A549 (cell line): ENCODE results near the gene GOLGA6A. TPM values are rescaled to one million over a fixed set of nuclear protein-coding genes. Genes with fewer than 3 reads are reported as not detected.

ENCODE experiments used
- ATAC-seq, 2 experiments: fragments of 200-7000 bp in 1 of 2; fragments of >200 bp in 1 of 2; cut with Nextera tagmentation in 1 of 2; cut with Tn5 transposase in 1 of 2; 3 replicates each; pipeline versions ENCODE4 v1.8.0 to v1.9.1; 2018 to 2020; ENCODE audit warnings: mild to moderate bottlenecking in 1 of 2, moderate library complexity in 1 of 2
- CTCF ChIA-PET: fragments of 300-600 bp; sonication (Branson Sonifier 250); formaldehyde crosslinking; extraction: SDS; loops from one replicate; lab custom pipeline; 2021; ENCODE audit warnings: antibody characterized with exemption, inconsistent platforms; lab: Yijun Ruan, JAX
- POLR2A ChIA-PET: fragments of 350-600 bp; formaldehyde crosslinking; extraction: SDS; loops from one replicate; lab custom pipeline; 2021; ENCODE audit warnings: antibody characterized with exemption, inconsistent platforms; lab: Yijun Ruan, JAX
- DNase-seq, 2 experiments: peaks; one replicate each; pipeline versions ENCODE4 v3.0.0 to v3.0.0-alpha.2; 2011 to 2016; ENCODE audit warnings: low read depth in 1 of 2, low spot score in 1 of 2
- FAIRE-seq: peaks from 2 replicates; lab custom pipeline; 2011; peaks lifted over from hg19 to GRCh38; lab: Jason Lieb, UNC
- H3K27ac ChIP-seq, 2 experiments: fragments of >200 bp; sonication (Bioruptor Twin); formaldehyde crosslinking; 3 replicates each; pipeline ENCODE4 v1.5.1; 2016 to 2017
- H3K4me1 ChIP-seq: fragments of >200 bp; sonication (Bioruptor Twin); formaldehyde crosslinking; 3 replicates; pipeline ENCODE4 v1.6.1; 2016
- H3K4me2 ChIP-seq: fragments of >200 bp; sonication (Bioruptor Twin); formaldehyde crosslinking; 3 replicates; pipeline ENCODE4 v1.6.1; 2016
- H3K4me3 ChIP-seq: fragments of >200 bp; sonication (Bioruptor Twin); formaldehyde crosslinking; 3 replicates; pipeline ENCODE4 v1.5.1; 2016
- H3K9me3 ChIP-seq: fragments of >200 bp; sonication (Bioruptor Twin); formaldehyde crosslinking; 3 replicates; pipeline ENCODE4 v1.6.1; 2016
- ATOH8 ChIP-seq: fragments of 250-450 bp; sonication (Bioruptor Pico); IDR thresholded peaks from 2 replicates; pipeline ENCODE4 v1.5.0; 2020; ENCODE audit warnings: low read depth, mild to moderate bottlenecking, moderate library complexity
- BCL3 ChIP-seq: fragments of >200 bp; sonication (Bioruptor Twin); formaldehyde crosslinking; IDR thresholded peaks from 3 replicates; pipeline ENCODE4 v1.6.1; 2016
- BHLHE40 ChIP-seq: IDR thresholded peaks from 2 replicates; pipeline ENCODE4 v1.6.1; 2012; ENCODE audit warnings: low read depth, low read length, inconsistent platforms
- EHF ChIP-seq: fragments of 250-450 bp; sonication (Bioruptor Pico); IDR thresholded peaks from 2 replicates; pipeline ENCODE4 v1.5.0; 2020; ENCODE audit warnings: mild to moderate bottlenecking
- EP300 ChIP-seq, 2 experiments: fragments of >200 bp; sonication (Bioruptor Twin); formaldehyde crosslinking; IDR thresholded peaks; 2 replicates in 1 of 2; 3 replicates in 1 of 2; pipeline ENCODE4 v1.6.1; 2016 to 2017
- FOXS1 ChIP-seq: fragments of 250-450 bp; sonication (Bioruptor Pico); IDR thresholded peaks from 2 replicates; pipeline ENCODE4 v1.5.0; 2020; ENCODE audit warnings: mild to moderate bottlenecking, moderate library complexity
- GATA3 ChIP-seq: IDR thresholded peaks from 2 replicates; pipeline ENCODE4 v1.6.1; 2012; ENCODE audit warnings: borderline replicate concordance
- KDM1A ChIP-seq: fragments of 200-600 bp; sonication (generic); IDR thresholded peaks from 2 replicates; pipeline ENCODE4 v1.6.1; 2016; ENCODE audit warnings: low read depth, mild to moderate bottlenecking
- KDM5A ChIP-seq: fragments of 200-600 bp; sonication (generic); IDR thresholded peaks from 2 replicates; pipeline ENCODE4 v1.6.1; 2016; ENCODE audit warnings: antibody characterized with exemption, mild to moderate bottlenecking
- NPAS2 ChIP-seq: fragments of 250-450 bp; sonication (Bioruptor Pico); IDR thresholded peaks from 2 replicates; pipeline ENCODE4 v1.8.0; 2022; ENCODE audit warnings: mild to moderate bottlenecking, moderate library complexity, borderline replicate concordance
- NR3C1 ChIP-seq: fragments of >200 bp; sonication (Bioruptor Twin); formaldehyde crosslinking; IDR thresholded peaks from 3 replicates; pipeline ENCODE4 v1.6.1; 2017
- POLR2AphosphoS2 ChIP-seq: conservative IDR thresholded peaks from 2 replicates; pipeline ENCODE4 v1.6.1; 2012; ENCODE audit warnings: low read length, improper control_type of control experiment, inconsistent platforms
- REST ChIP-seq: fragments of 200-600 bp; sonication (generic); IDR thresholded peaks from 2 replicates; pipeline ENCODE4 v1.6.1; 2016; ENCODE audit warnings: antibody characterized with exemption, mild to moderate bottlenecking, moderate library complexity
- SMC3 ChIP-seq: fragments of >200 bp; sonication (Bioruptor Twin); formaldehyde crosslinking; IDR thresholded peaks from 3 replicates; pipeline ENCODE4 v1.6.1; 2018; ENCODE audit warnings: inconsistent platforms
- TFCP2L1 ChIP-seq: fragments of 250-450 bp; sonication (Bioruptor Pico); IDR thresholded peaks from 2 replicates; pipeline ENCODE4 v1.5.0; 2021; ENCODE audit warnings: mild to moderate bottlenecking
- USF2 ChIP-seq: fragments of 450-650 bp; IDR thresholded peaks from 2 replicates; pipeline ENCODE4 v1.6.1; 2014; ENCODE audit warnings: antibody characterized with exemption
- ZC3H11A ChIP-seq: fragments of 450-650 bp; IDR thresholded peaks from 2 replicates; pipeline ENCODE4 v1.6.1; 2014; ENCODE audit warnings: antibody characterized with exemption, mild to moderate bottlenecking
- WGBS: methylation state at CpG from one replicate; pipeline ENCODE4 v1.1.6; 2017; ENCODE audit errors: missing lambda C conversion rate; 5-methylcytosine and 5-hydroxymethylcytosine counted together
- polyA plus RNA-seq, 4 experiments: library from polyadenylated mRNA; depleted of rRNA in 3 of 4; stranded (reverse); fragments of >200 nt; fragmentation: RNase III in 1 of 4; extraction: RNeasy Plus Mini Kit Qiagen cat#74134 plus additional on column Dnase treatment in 1 of 4; gene quantifications; 2 replicates in 3 of 4; 3 replicates in 1 of 4; pipeline ENCODE4 v1.2.3, GENCODE V29; 2011 to 2017
- TF ChIP-seq, protein P1 (sequence below): fragments of >200 bp; sonication (Bioruptor Twin); formaldehyde crosslinking; IDR thresholded peaks from 3 replicates; pipeline ENCODE4 v1.5.1; 2016
- TF ChIP-seq, protein P2 (sequence below): fragments of 150-350 bp; IDR thresholded peaks from 2 replicates; pipeline ENCODE4 v1.6.1; 2014; ENCODE audit warnings: low read depth, mild to moderate bottlenecking, low read length

The GOLGA6A gene
- polyA plus RNA-seq, 2 of the 4 experiments (the other 2 are of a cell fraction) = 0.03 to 0.05 TPM

DNA sequence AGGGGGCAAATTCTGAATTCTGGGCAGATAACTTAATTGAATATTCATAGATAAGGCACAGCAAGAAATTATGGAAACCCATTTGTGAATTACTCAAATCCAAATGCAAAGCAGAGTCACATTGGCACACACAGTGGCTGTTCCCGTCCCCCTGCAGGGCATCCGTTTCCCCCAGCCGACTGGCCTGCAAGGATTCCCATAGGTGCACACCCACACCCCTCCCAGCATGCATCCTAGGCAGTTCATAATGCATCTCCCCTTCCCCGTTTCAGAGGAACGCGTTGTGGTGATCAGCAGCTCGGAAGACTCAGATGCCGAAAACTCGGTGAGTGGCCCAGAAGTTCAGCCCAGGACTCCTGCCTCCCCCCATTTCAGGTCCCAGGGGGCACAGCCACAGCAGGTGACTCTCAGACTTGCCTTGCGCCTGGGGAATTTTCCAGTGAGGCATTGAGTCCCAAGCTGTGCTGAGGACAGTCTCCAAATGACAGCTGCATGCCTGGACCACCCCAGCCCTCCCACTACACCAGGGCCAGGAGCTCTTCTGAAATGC, 48.1 kb downstream of the GOLGA6A start (continued):
- TF ChIP-seq REST (no peak), FOXS1 (CRISPR knock-in tag) (no peak), NPAS2 (CRISPR knock-in tag) (no peak)
- TF ChIP-seq, protein P1, sequence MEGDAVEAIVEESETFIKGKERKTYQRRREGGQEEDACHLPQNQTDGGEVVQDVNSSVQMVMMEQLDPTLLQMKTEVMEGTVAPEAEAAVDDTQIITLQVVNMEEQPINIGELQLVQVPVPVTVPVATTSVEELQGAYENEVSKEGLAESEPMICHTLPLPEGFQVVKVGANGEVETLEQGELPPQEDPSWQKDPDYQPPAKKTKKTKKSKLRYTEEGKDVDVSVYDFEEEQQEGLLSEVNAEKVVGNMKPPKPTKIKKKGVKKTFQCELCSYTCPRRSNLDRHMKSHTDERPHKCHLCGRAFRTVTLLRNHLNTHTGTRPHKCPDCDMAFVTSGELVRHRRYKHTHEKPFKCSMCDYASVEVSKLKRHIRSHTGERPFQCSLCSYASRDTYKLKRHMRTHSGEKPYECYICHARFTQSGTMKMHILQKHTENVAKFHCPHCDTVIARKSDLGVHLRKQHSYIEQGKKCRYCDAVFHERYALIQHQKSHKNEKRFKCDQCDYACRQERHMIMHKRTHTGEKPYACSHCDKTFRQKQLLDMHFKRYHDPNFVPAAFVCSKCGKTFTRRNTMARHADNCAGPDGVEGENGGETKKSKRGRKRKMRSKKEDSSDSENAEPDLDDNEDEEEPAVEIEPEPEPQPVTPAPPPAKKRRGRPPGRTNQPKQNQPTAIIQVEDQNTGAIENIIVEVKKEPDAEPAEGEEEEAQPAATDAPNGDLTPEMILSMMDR = no peak

DNA sequence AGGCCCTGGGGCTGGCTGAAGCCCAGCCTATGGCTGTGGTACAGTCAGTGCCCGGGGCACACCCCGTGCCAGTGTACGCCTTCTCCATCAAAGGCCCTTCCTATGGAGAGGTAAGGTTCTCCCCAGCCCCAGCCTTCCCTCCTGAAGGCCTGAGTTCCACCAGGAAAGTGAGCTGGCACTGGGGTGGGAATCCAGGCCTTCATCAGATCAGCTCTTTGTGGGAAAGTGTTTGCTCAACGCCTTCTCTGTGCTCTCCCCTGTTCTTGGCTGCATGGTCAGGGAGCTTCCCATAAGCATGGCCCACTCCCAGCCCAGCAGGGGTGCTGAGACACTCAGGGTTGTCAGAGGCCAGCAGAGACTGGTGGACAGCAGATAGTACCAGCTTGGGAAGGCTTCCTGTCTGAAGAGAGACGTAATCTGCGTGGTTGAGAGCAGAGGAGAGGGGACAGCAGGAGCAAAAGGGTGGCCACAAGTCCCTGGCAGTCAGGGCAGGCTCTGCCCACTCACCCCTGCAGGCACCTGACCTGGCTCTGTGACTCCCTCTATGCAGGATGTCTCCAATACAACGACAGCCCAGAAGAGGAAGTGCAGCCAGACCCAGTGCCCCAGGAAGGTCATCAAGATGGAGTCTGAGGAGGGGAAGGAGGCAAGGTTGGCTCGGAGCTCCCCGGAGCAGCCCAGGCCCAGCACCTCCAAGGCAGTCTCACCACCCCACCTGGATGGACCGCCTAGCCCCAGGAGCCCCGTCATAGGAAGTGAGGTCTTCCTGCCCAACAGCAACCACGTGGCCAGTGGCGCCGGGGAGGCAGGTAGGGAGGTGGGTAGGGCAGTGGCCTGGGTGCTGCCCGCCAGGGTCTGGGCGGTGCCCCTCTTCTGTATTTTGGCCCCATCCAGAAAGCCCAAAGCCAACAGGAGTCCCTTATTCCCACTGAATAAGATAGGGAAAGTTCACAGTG, 49.5 kb downstream of the GOLGA6A start:
- ChIA-PET POLR2A (no interaction called here), CTCF (interaction anchor here (1.0 to 11.4 kb wide), 4 partner anchors 8 to 63 kb away, joined by 3 to 237 read pairs (median 3); partner anchors contain the start of gene STOML1)
- no peaks in the 10 kb centered on the region for H3K9me3 ChIP-seq
- FAIRE-seq (no peak), ATAC-seq (no peak), DNase-seq (no peak)
- no peak overlapping the region for H3K4me3 ChIP-seq
- TF ChIP-seq EP300 (IDR thresholded peaks at IDR 0.05) (no peak), USF2 (no peak), BHLHE40 (no peak), POLR2AphosphoS2 (no peak), SMC3 (no peak), ZC3H11A (no peak), NR3C1 (no peak), EHF (CRISPR knock-in tag) (no peak), KDM5A (no peak), KDM1A (no peak), TFCP2L1 (CRISPR knock-in tag) (no peak), GATA3 (no peak), ATOH8 (CRISPR knock-in tag) (no peak), BCL3 (no peak)
- TF ChIP-seq, protein P2, sequence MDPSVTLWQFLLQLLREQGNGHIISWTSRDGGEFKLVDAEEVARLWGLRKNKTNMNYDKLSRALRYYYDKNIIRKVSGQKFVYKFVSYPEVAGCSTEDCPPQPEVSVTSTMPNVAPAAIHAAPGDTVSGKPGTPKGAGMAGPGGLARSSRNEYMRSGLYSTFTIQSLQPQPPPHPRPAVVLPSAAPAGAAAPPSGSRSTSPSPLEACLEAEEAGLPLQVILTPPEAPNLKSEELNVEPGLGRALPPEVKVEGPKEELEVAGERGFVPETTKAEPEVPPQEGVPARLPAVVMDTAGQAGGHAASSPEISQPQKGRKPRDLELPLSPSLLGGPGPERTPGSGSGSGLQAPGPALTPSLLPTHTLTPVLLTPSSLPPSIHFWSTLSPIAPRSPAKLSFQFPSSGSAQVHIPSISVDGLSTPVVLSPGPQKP = no peak
- TF ChIP-seq, all 56 proteins: peak for 0
- WGBS = 96% methylated on average over 10 of the region's 16 CpGs
- Histone ChIP-seq H3K4me2 (no peak overlapping the region), H3K27ac (no peak overlapping the region), H3K4me1 (no peaks in the 10 kb centered on the region)
